ENCODE results near the gene NEUROD2. TPM values are rescaled to one million over a fixed set of nuclear protein-coding genes. Genes with fewer than 3 reads are reported as not detected.
A peak's percentile ranks its signal among the peaks of the same experiment; 100 is the strongest.

NEUROD2 gene
- total and polyA plus RNA-seq, 7 donors: 0.23 to 1.2 (median 0.33) TPM; not detected in 4

DNA sequence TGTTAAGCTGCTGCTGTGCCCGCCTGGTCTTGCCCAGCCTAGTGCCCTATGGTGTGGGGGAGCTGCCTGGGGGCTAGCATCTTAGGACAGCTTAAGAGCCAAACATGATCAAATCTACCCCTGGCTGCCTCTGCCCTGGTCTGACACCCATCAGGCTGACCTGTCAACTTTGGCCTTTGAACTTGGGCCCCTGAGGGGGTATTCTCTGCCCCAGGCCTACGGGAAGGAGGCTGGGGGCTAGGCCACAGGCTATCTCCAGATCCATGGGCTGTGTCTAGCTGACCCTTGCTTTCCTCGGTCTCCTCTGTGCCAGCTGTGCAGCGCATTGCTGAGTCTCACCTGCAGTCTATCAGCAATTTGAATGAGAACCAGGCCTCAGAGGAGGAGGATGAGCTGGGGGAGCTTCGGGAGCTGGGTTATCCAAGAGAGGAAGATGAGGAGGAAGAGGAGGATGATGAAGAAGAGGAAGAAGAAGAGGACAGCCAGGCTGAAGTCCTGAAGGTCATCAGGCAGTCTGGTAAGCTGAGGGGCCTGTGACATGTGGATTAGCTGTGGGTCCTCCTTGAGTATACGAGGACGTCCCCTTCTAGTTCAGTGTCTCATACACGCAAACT, 26.0 kb upstream of the NEUROD2 start:
- Histone ChIP-seq H3K27me3 (peaks cover 0 to 26% (median 17%) of the 10 kb centered on the region in 3 donors), H3K4me1 (peaks cover 0 to 40% (median 25%) of the 10 kb centered on the region in 4 donors), H3K4me3 (no peak overlapping the region), H3K36me3 (no peaks in the 10 kb centered on the region), H3K9me3 (no peaks in the 10 kb centered on the region), H3K27ac (peak overlapping the region in 2 of 4 donors; percentile 0 to 55)
- DNase-seq: no peak
- no peak for TF ChIP-seq POLR2AphosphoS5 (IDR thresholded peaks at IDR 0.05)
- TF ChIP-seq EP300 (IDR thresholded peaks at IDR 0.05): no peak
- no peak for TF ChIP-seq POLR2A (IDR thresholded peaks at IDR 0.05)
- TF ChIP-seq, protein P1, sequence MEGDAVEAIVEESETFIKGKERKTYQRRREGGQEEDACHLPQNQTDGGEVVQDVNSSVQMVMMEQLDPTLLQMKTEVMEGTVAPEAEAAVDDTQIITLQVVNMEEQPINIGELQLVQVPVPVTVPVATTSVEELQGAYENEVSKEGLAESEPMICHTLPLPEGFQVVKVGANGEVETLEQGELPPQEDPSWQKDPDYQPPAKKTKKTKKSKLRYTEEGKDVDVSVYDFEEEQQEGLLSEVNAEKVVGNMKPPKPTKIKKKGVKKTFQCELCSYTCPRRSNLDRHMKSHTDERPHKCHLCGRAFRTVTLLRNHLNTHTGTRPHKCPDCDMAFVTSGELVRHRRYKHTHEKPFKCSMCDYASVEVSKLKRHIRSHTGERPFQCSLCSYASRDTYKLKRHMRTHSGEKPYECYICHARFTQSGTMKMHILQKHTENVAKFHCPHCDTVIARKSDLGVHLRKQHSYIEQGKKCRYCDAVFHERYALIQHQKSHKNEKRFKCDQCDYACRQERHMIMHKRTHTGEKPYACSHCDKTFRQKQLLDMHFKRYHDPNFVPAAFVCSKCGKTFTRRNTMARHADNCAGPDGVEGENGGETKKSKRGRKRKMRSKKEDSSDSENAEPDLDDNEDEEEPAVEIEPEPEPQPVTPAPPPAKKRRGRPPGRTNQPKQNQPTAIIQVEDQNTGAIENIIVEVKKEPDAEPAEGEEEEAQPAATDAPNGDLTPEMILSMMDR (IDR thresholded peaks at IDR 0.05): no peak
- WGBS, 2 donors: 36 to 75% methylated on average over 8 of the region's 8 CpGs
- intact Hi-C loops (cut with DNase I): no loop called here

DNA sequence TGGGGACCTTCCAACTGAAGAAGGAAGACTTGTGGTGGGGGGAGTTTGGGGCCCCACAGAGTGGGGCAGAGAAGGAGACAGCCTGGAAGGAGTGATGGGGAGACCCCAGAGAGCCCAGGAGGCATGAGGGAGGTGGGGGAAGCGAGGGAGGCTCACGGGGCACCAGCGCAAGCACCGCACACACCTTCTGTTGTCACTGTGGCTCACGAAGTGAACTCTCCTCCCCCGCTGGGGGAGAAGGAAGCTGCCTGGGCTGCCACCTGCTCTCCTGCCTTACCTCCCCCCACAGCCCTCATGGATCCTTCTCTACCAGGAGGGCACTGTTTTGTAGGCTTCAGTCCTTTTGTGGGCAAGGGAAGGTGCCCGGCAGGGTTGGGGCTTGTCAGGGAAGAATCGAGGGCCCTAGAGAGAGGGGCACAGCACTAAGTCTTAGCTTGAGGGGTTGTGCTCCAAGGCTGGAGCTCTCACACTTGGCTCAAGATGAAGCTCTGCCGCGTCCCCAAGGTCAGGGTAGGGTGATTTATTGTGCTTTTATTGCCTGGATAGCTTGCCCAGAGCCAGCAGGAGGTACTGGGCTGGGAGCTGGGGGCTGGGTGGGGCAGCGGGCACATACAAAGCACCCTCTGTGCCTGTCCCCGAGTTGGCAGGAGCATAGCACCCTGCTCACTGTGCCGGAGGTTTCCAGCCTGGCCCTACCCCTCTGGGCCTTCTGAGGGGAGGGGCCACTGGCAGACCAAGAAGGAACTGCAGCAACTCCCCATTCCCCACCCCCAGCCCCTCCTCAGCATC, 24.6 kb upstream of the NEUROD2 start:
- WGBS, 2 donors: 7 to 36% methylated on average over 13 of the region's 13 CpGs
- peaks cover 0 to 29% (median 15%) of the 10 kb centered on the region in 4 donors for H3K4me1 ChIP-seq
- DNase-seq: peak; percentile 72
- intact Hi-C loops (cut with DNase I): no loop called here
- no peaks in the 10 kb centered on the region for H3K9me3 ChIP-seq
- peak overlapping the region in 3 of 4 donors; percentile 14 to 52 (median 38) for H3K27ac ChIP-seq
- TF ChIP-seq POLR2A (IDR thresholded peaks at IDR 0.05) (peak in 1 of 2 donors; percentile 20), EP300 (IDR thresholded peaks at IDR 0.05) (no peak), POLR2AphosphoS5 (IDR thresholded peaks at IDR 0.05) (peak in 1 of 4 donors; percentile 14)
- H3K36me3 ChIP-seq: no peaks in the 10 kb centered on the region
- H3K4me3 ChIP-seq: no peak overlapping the region
- H3K27me3 ChIP-seq: peaks cover 10 to 39% (median 29%) of the 10 kb centered on the region in 3 donors

DNA sequence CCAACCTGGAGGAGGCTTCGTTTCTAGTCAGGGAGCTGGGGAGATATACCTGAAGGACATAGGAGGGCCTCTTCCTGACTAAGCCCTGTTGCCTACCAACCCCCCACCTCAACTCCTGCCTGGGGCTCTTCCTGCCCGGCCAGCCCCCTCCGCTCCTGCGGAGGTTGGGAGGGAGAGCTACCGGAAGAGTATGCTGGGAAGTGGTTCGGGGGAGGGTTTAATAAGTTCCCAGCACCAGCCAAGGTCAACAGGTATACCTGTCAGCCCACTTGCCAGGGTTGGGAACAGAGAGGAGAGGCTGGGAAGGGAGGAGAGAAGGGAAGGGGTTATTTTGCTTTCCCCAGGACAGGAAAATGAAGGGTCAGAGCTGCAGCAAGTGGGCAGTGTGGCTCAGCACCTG, 23.7 kb upstream of the NEUROD2 start:
- Histone ChIP-seq H3K4me1 (peaks cover 0 to 34% (median 22%) of the 10 kb centered on the region in 4 donors), H3K9me3 (no peaks in the 10 kb centered on the region), H3K36me3 (no peaks in the 10 kb centered on the region), H3K4me3 (no peak overlapping the region), H3K27me3 (peaks cover 14 to 49% (median 38%) of the 10 kb centered on the region in 3 donors), H3K27ac (peak overlapping the region in 1 of 4 donors; percentile 52)
- TF ChIP-seq POLR2A (IDR thresholded peaks at IDR 0.05) (no peak), POLR2AphosphoS5 (IDR thresholded peaks at IDR 0.05) (no peak), EP300 (IDR thresholded peaks at IDR 0.05) (no peak)
- TF ChIP-seq, protein P1 (IDR thresholded peaks at IDR 0.05): no peak
- intact Hi-C loops (cut with DNase I): no loop called here
- DNase-seq: no peak
- 9 to 28% methylated on average over 6 of the region's 6 CpGs for WGBS, 2 donors

DNA sequence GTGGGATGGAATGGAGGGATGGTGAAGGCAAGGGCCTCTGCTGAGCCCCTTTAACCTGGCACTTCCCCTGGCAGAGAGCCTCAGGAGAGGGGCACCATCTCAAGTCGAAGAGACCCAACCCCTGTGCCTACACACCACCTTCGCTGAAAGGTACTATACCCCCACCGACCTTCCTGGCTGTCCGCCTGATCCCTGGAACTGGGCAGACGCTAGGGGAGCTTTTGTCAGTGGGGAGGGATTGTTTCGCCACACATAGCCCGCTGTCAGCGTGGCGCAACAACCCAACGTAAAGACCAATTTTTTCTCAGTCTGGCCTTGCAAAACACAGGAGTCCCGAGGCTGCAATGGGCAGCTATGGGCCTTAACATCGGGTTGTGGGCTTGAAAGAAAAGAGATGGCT, 22.2 kb upstream of the NEUROD2 start:
- Histone ChIP-seq H3K4me3 (no peak overlapping the region), H3K9me3 (no peaks in the 10 kb centered on the region), H3K27ac (peak overlapping the region in 1 of 4 donors; percentile 3), H3K36me3 (no peaks in the 10 kb centered on the region), H3K27me3 (peaks cover 25 to 64% (median 53%) of the 10 kb centered on the region in 3 donors), H3K4me1 (peaks cover 0 to 24% (median 17%) of the 10 kb centered on the region in 4 donors)
- TF ChIP-seq, protein P1 (IDR thresholded peaks at IDR 0.05): no peak
- TF ChIP-seq POLR2AphosphoS5 (IDR thresholded peaks at IDR 0.05): no peak
- no peak for TF ChIP-seq POLR2A (IDR thresholded peaks at IDR 0.05)
- TF ChIP-seq EP300 (IDR thresholded peaks at IDR 0.05): no peak
- WGBS, 2 donors: 12 to 75% methylated on average over 12 of the region's 12 CpGs
- intact Hi-C loops (cut with DNase I): loop anchor here (10.0 kb wide), 1 partner anchor 345 kb away; no protein-coding TSS in a partner anchor
- DNase-seq: no peak

DNA sequence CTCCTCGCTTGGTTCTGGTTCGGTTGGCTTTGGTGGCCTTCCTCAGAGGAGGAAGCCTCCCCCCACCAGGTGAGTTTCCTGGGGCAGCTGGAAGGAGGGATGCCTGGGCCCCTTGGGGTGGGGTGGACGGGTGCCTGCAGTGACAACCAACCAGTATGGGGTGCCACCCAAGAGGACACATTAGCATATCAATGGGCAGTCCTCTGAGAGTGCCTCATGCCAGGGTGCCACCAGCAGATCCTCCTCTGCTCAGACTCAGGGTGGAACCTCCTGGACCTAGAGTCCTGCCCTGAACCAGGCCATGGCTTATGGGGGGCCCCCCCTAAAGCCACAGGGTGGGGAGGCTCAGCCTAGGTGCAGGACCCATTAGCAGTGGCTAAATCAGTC, 21.8 kb upstream of the NEUROD2 start:
- DNase-seq: no peak
- intact Hi-C loops (cut with DNase I): loop anchor here (10.0 kb wide), 1 partner anchor 345 kb away; no protein-coding TSS in a partner anchor
- WGBS, 2 donors: 8 to 66% methylated on average over 3 of the region's 3 CpGs
- peaks cover 28 to 67% (median 56%) of the 10 kb centered on the region in 3 donors for H3K27me3 ChIP-seq
- H3K27ac ChIP-seq: no peak overlapping the region
- H3K9me3 ChIP-seq: no peaks in the 10 kb centered on the region
- no peaks in the 10 kb centered on the region for H3K36me3 ChIP-seq
- peaks cover 0 to 21% (median 15%) of the 10 kb centered on the region in 4 donors for H3K4me1 ChIP-seq
- TF ChIP-seq POLR2A (IDR thresholded peaks at IDR 0.05): peak in 1 of 2 donors; percentile 29
- TF ChIP-seq POLR2AphosphoS5 (IDR thresholded peaks at IDR 0.05): no peak
- no peak overlapping the region for H3K4me3 ChIP-seq
